H1 (cell line): ENCODE data around the gene MGST3. TPM values are rescaled to one million over a fixed set of nuclear protein-coding genes. Genes with fewer than 3 reads are reported as not detected.

Source experiments
- CTCF ChIA-PET: fragments of 300-600 bp; sonication (Branson Sonifier 250); formaldehyde crosslinking; loops from one replicate; lab custom pipeline; 2021; ENCODE audit not compliant: partially characterized antibody; lab: Charles Lee
- POLR2A ChIA-PET: fragments of 300-600 bp; sonication (Branson Sonifier 250); formaldehyde crosslinking; loops from one replicate; lab custom pipeline; 2021; ENCODE audit warnings: inconsistent platforms; ENCODE audit not compliant: partially characterized antibody; lab: Charles Lee
- DNase-seq, 2 experiments: peaks; one replicate each; pipeline versions ENCODE4 v3.0.0 to v3.0.0-alpha.2; 2010 to 2022; ENCODE audit warnings: low spot score in 2 of 2, low read depth in 1 of 2, mixed read lengths in 1 of 2
- FAIRE-seq: peaks from 2 replicates; lab custom pipeline; 2011; peaks lifted over from hg19 to GRCh38; lab: Jason Lieb, UNC
- H2AFZ ChIP-seq: 2 replicates; pipeline ENCODE4 v1.8.1; 2012; ENCODE audit warnings: low read length, inconsistent platforms
- H2AK5ac ChIP-seq: 2 replicates; pipeline ENCODE4 v1.6.1; 2013; ENCODE audit warnings: low read depth, low read length
- H2BK120ac ChIP-seq: replicated peaks from 2 replicates; pipeline ENCODE3; 2013; ENCODE audit warnings: low read depth, low read length, inconsistent platforms
- H2BK12ac ChIP-seq: 2 replicates; pipeline ENCODE4 v1.6.1; 2013; ENCODE audit warnings: low read depth, low read length
- H2BK15ac ChIP-seq: 2 replicates; pipeline ENCODE4 v1.6.1; 2013; ENCODE audit warnings: low read length
- H2BK20ac ChIP-seq: 2 replicates; pipeline ENCODE4 v1.6.1; 2013; ENCODE audit warnings: low read length
- H2BK5ac ChIP-seq: 2 replicates; pipeline ENCODE4 v1.6.1; 2013; ENCODE audit warnings: low read depth, low read length
- H3K14ac ChIP-seq: 2 replicates; pipeline ENCODE4 v1.6.1; 2013; ENCODE audit warnings: inconsistent platforms; ENCODE audit not compliant: insufficient read length
- H3K18ac ChIP-seq: 2 replicates; pipeline ENCODE4 v1.6.1; 2013; ENCODE audit warnings: low read length; ENCODE audit errors: extremely low read depth
- H3K23ac ChIP-seq: 2 replicates; pipeline ENCODE4 v1.6.1; 2013; ENCODE audit warnings: inconsistent platforms; ENCODE audit not compliant: insufficient read length
- H3K23me2 ChIP-seq: 2 replicates; pipeline ENCODE4 v1.6.1; 2013; ENCODE audit warnings: low read depth, low read length
- H3K27ac ChIP-seq: 2 replicates; pipeline ENCODE4 v1.6.1; 2011; ENCODE audit warnings: low read depth, low read length, inconsistent platforms
- H3K27me3 ChIP-seq, 4 experiments: replicated peaks in 1 of 4; 1 replicate in 1 of 4; 2 replicates in 3 of 4; pipeline versions ENCODE4 v1.6.1 to v1.8.1; 2011 to 2013; ENCODE audit warnings: low read length in 3 of 4, mild to moderate bottlenecking in 3 of 4, inconsistent platforms in 2 of 4, mixed read lengths in 2 of 4, moderate library complexity in 1 of 4; ENCODE audit not compliant: control insufficient read depth in 3 of 4, insufficient read depth in 3 of 4; ENCODE audit errors: extremely low read depth in 1 of 4
- H3K36me3 ChIP-seq, 4 experiments: 2 replicates each; pipeline versions ENCODE4 v1.6.1 to v1.8.1; 2011 to 2013; ENCODE audit warnings: mild to moderate bottlenecking in 4 of 4, low read length in 3 of 4, moderate library complexity in 2 of 4, control low read depth in 1 of 4, inconsistent platforms in 1 of 4; ENCODE audit not compliant: insufficient read depth in 4 of 4, control insufficient read depth in 2 of 4
- H3K4ac ChIP-seq: replicated peaks from 2 replicates; pipeline ENCODE3; 2013; ENCODE audit warnings: low read length, low read depth, mixed read lengths, inconsistent platforms; ENCODE audit not compliant: insufficient read length
- H3K4me1 ChIP-seq, 4 experiments: replicated peaks in 1 of 4; 1 replicate in 1 of 4; 2 replicates in 3 of 4; pipeline versions ENCODE4 v1.6.1 to v1.8.1; 2011 to 2013; ENCODE audit warnings: low read length in 3 of 4, inconsistent platforms in 2 of 4, mixed read lengths in 1 of 4; ENCODE audit not compliant: insufficient read depth in 4 of 4, control insufficient read depth in 3 of 4
- H3K4me2 ChIP-seq, 2 experiments: 2 replicates each; pipeline versions ENCODE4 v1.6.1 to v1.8.1; 2011 to 2013; ENCODE audit warnings: low read depth in 2 of 2, low read length in 2 of 2, control low read depth in 1 of 2, inconsistent platforms in 1 of 2, mild to moderate bottlenecking in 1 of 2; ENCODE audit not compliant: insufficient read depth in 1 of 2
- H3K4me3 ChIP-seq, 4 experiments: fragments of 200-600, 300-600 bp in 1 of 4; sonication (generic), shearing (Covaris generic), sonication (Bioruptor Twin) in 1 of 4; 2 replicates each; pipeline versions ENCODE4 v1.5.1 to v1.8.1; 2011 to 2016; ENCODE audit warnings: low read length in 4 of 4, low read depth in 3 of 4, control low read depth in 2 of 4, inconsistent platforms in 2 of 4, mild to moderate bottlenecking in 2 of 4, mixed read lengths in 1 of 4, moderate library complexity in 1 of 4; ENCODE audit not compliant: insufficient read depth in 2 of 4; ENCODE audit errors: extremely low read depth in 1 of 4
- H3K56ac ChIP-seq: replicated peaks from 2 replicates; pipeline ENCODE3; 2013; ENCODE audit warnings: low read depth, mild to moderate bottlenecking, mixed read lengths, low read length, inconsistent platforms; ENCODE audit not compliant: insufficient read length
- H3K79me1 ChIP-seq: 2 replicates; pipeline ENCODE4 v1.6.1; 2013; ENCODE audit warnings: low read depth, low read length, control low read depth
- H3K79me2 ChIP-seq, 2 experiments: 2 replicates each; pipeline versions ENCODE4 v1.6.1 to v1.8.1; 2012 to 2013; ENCODE audit warnings: low read length in 2 of 2, mild to moderate bottlenecking in 2 of 2, inconsistent platforms in 1 of 2; ENCODE audit not compliant: insufficient read depth in 2 of 2, control insufficient read depth in 1 of 2
- H3K9ac ChIP-seq, 4 experiments: replicated peaks in 1 of 4; 1 replicate in 1 of 4; 2 replicates in 3 of 4; pipeline versions ENCODE4 v1.6.1 to v1.8.1; 2011 to 2013; ENCODE audit warnings: low read depth in 3 of 4, low read length in 3 of 4, control low read depth in 2 of 4, mild to moderate bottlenecking in 2 of 4, moderate library complexity in 2 of 4, inconsistent platforms in 1 of 4; ENCODE audit errors: extremely low read depth in 1 of 4
- H3K9me3 ChIP-seq, 2 experiments: 2 replicates each; pipeline versions ENCODE4 v1.6.1 to v1.8.1; 2012 to 2013; ENCODE audit warnings: mild to moderate bottlenecking in 2 of 2, moderate library complexity in 2 of 2, control low read depth in 1 of 2, inconsistent platforms in 1 of 2, low read depth in 1 of 2, low read length in 1 of 2, mixed read lengths in 1 of 2; ENCODE audit not compliant: insufficient read depth in 2 of 2
- H4K20me1 ChIP-seq, 2 experiments: replicated peaks in 1 of 2; 2 replicates each; pipeline versions ENCODE3 to v1.8.1; 2011 to 2013; ENCODE audit warnings: inconsistent platforms in 2 of 2, low read length in 2 of 2, mild to moderate bottlenecking in 1 of 2; ENCODE audit not compliant: insufficient read depth in 2 of 2, control insufficient read depth in 1 of 2
- H4K5ac ChIP-seq: 2 replicates; pipeline ENCODE4 v1.6.1; 2013; ENCODE audit warnings: low read length, low read depth, mixed read lengths, inconsistent platforms; ENCODE audit not compliant: insufficient read length
- H4K8ac ChIP-seq: 2 replicates; pipeline ENCODE4 v1.8.0; 2013; ENCODE audit warnings: mild to moderate bottlenecking, moderate library complexity, low read length, inconsistent platforms; ENCODE audit not compliant: insufficient read depth; ENCODE audit errors: extremely low read depth
- H4K91ac ChIP-seq: replicated peaks from 2 replicates; pipeline ENCODE3; 2013; ENCODE audit warnings: low read length, mixed read lengths, inconsistent platforms; ENCODE audit not compliant: insufficient read length
- ASH2L ChIP-seq: fragments of 200-600, 300-600 bp; sonication (generic); IDR thresholded peaks from one replicate; pipeline ENCODE4 v1.7.1; 2017; ENCODE audit warnings: low read length
- BRCA1 ChIP-seq: IDR thresholded peaks from 2 replicates; pipeline ENCODE4 v1.6.1; 2012; ENCODE audit warnings: low read depth, low read length, improper control_type of control experiment
- CTBP2 ChIP-seq: IDR thresholded peaks from 2 replicates; pipeline ENCODE4 v1.7.0; 2011; ENCODE audit warnings: borderline replicate concordance, mild to moderate bottlenecking, moderate library complexity, mixed read lengths, low read length; ENCODE audit not compliant: insufficient read depth, insufficient read length
- HDAC6 ChIP-seq: IDR thresholded peaks from one replicate; pipeline ENCODE4 v1.7.1; 2012; ENCODE audit warnings: low read depth, mild to moderate bottlenecking, inconsistent platforms, low read length, moderate library complexity
- JUN ChIP-seq: IDR thresholded peaks from 2 replicates; pipeline ENCODE4 v1.6.1; 2011; ENCODE audit warnings: low read depth, mild to moderate bottlenecking, improper control_type of control experiment, low read length
- JUND ChIP-seq: IDR thresholded peaks from 2 replicates; pipeline ENCODE4 v1.6.1; 2011; ENCODE audit warnings: mild to moderate bottlenecking, improper control_type of control experiment, low read length
- KDM4A ChIP-seq: IDR thresholded peaks from one replicate; pipeline ENCODE4 v1.7.1; 2012; ENCODE audit warnings: low read depth, mild to moderate bottlenecking, moderate library complexity, low read length, inconsistent platforms; ENCODE audit not compliant: severe bottlenecking
- POLR2A ChIP-seq, 2 experiments: IDR thresholded peaks; 1 replicate in 1 of 2; 2 replicates in 1 of 2; pipeline ENCODE4 v1.6.1; 2011; ENCODE audit warnings: low read depth in 2 of 2, low read length in 2 of 2, mild to moderate bottlenecking in 2 of 2; ENCODE audit errors: control extremely low read depth in 1 of 2
- RFX5 ChIP-seq: IDR thresholded peaks from 2 replicates; pipeline ENCODE4 v1.6.1; 2011; ENCODE audit warnings: low read depth, low read length, improper control_type of control experiment, borderline replicate concordance
- RNF2 ChIP-seq: fragments of 200-900, 300-1000 bp; sonication (generic); IDR thresholded peaks from 2 replicates; pipeline ENCODE4 v1.7.1; 2016; ENCODE audit warnings: borderline replicate concordance, low read depth, mild to moderate bottlenecking, antibody characterized with exemption, low read length; ENCODE audit not compliant: poor library complexity, severe bottlenecking; ENCODE audit errors: missing control alignments
- SAP30 ChIP-seq: fragments of 300-600 bp; sonication (generic); IDR thresholded peaks from 2 replicates; pipeline ENCODE4 v1.7.1; 2012; ENCODE audit warnings: low read length, moderate library complexity, mild to moderate bottlenecking, inconsistent platforms; ENCODE audit not compliant: insufficient read depth, insufficient replicate concordance
- SP2 ChIP-seq: IDR thresholded peaks from 2 replicates; pipeline ENCODE4 v1.6.1; 2012; ENCODE audit warnings: mild to moderate bottlenecking, low read length, inconsistent platforms
- SP4 ChIP-seq: IDR thresholded peaks from 2 replicates; pipeline ENCODE4 v1.6.1; 2012; ENCODE audit warnings: low read length, inconsistent platforms
- TAF1 ChIP-seq: IDR thresholded peaks from 2 replicates; pipeline ENCODE4 v1.6.1; 2011; ENCODE audit warnings: mild to moderate bottlenecking, low read depth, low read length
- WGBS, 2 experiments: shearing (Covaris generic) in 1 of 2; methylation state at CpG; one replicate each; pipeline versions ENCODE4 v1.1.6 to v1.1.7; 2013 to 2015; ENCODE audit warnings: low lambda C conversion rate in 2 of 2, mixed read lengths in 2 of 2, inconsistent platforms in 1 of 2, low coverage in 1 of 2, missing lambda C conversion rate in 1 of 2; ENCODE audit not compliant: insufficient replicate concordance in 2 of 2, insufficient coverage in 1 of 2, insufficient read length in 1 of 2; ENCODE audit errors: extremely low coverage in 1 of 2, missing lambda C conversion rate in 1 of 2; 5-methylcytosine and 5-hydroxymethylcytosine counted together
- polyA plus RNA-seq, 7 experiments: library from polyadenylated mRNA; depleted of rRNA in 3 of 7; stranded (reverse) in 5 of 7; unstranded in 2 of 7; fragments of >200 nt in 5 of 7; fragments of 200-250 nt in 2 of 7; gene quantifications; 1 replicate in 5 of 7; 2 replicates in 1 of 7; 4 replicates in 1 of 7; pipeline versions ENCODE4 v1.2.1 to v1.2.3, GENCODE V29; 2011 to 2013; ENCODE audit warnings: missing spikeins in 2 of 7, mixed read lengths in 2 of 7
- total RNA-seq: library from RNA; stranded (reverse); fragmentation: NEBNext Ultra II Directional; extraction: Animal tissue kit (Norgen Biotek cat#: 25700); gene quantifications from 2 replicates; pipeline ENCODE4 v1.2.1, GENCODE V29; 2021

Gene MGST3
- total and polyA plus RNA-seq, 2 of the 8 experiments (the other 6 are each of a cell fraction or from before 2014, with no cell fraction given): 124 to 257 TPM

DNA sequence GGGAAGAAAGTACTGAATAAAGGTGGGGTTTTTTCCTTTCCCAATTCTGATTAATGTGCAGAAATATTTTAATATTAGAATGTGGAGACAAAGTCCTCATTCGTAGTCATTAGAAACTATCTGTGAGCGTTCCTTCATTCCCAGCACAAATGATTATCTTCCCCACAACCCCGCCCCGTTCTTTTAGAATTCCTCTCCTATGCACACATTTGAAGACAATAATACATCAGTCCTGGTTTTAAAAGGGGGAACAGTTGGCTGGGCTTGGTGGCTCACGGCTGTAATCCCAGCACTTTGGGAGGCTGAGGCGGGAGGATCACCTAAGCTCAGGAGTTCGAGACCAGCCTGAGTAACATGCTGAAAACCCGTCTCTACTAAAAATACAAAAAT, 66.5 kb downstream of the MGST3 start:
- H3K36me3 ChIP-seq: peaks cover 0 to 4% (median 1%) of the 10 kb centered on the region in 4 experiments; a peak in 2 of 8 replicates
- no peak overlapping the region for H3K14ac ChIP-seq
- no peak overlapping the region for H2BK5ac ChIP-seq
- H3K4me3 ChIP-seq: peak overlapping the region; percentile 93 to 99 (median 94); a peak in 7 of 8 replicates
- H3K23ac ChIP-seq: no peak overlapping the region
- H3K56ac ChIP-seq: no peak overlapping the region
- peaks cover 0 to 3% (median 0%) of the 10 kb centered on the region in 4 experiments; a peak in 1 of 7 replicates for H3K4me1 ChIP-seq
- H3K9me3 ChIP-seq: peaks cover 0 to 2% of the 10 kb centered on the region in 2 experiments; a peak in 1 of 4 replicates
- peaks cover 0 to 28% of the 10 kb centered on the region in 2 experiments; a peak in 2 of 4 replicates for H3K79me2 ChIP-seq
- H3K79me1 ChIP-seq: no peaks in the 10 kb centered on the region; the same call in 1 of the 2 replicates
- H3K4me2 ChIP-seq: peak overlapping the region; percentile 78 to 93; a peak in 3 of 4 replicates
- peak overlapping the region in 1 of 4 experiments; percentile 27; a peak in 2 of 7 replicates for H3K9ac ChIP-seq
- no peak overlapping the region for H2BK12ac ChIP-seq
- no peak overlapping the region for H3K27ac ChIP-seq
- peaks cover 0 to 2% of the 10 kb centered on the region in 2 experiments for H4K20me1 ChIP-seq
- H2AK5ac ChIP-seq: no peak overlapping the region
- H2BK15ac ChIP-seq: no peak overlapping the region
- H2AFZ ChIP-seq: no peak overlapping the region
- H3K4ac ChIP-seq: no peak overlapping the region
- POLR2A ChIA-PET: interaction anchor here (0.7 to 2.7 kb wide), 12 partner anchors 12 to 188 kb away, joined by 3 to 12 read pairs (median 4); partner anchors contain the start of gene TMCO1
- CTCF ChIA-PET: interaction anchor here (0.7 to 2.5 kb wide), 10 partner anchors 11 to 237 kb away, joined by 3 to 8 read pairs (median 4); no protein-coding TSS in a partner anchor
- FAIRE-seq: no peak
- H4K91ac ChIP-seq: no peak overlapping the region
- no peak overlapping the region for H2BK20ac ChIP-seq
- no peak overlapping the region for H2BK120ac ChIP-seq
- no peak overlapping the region for H3K18ac ChIP-seq
- H4K8ac ChIP-seq: no peak overlapping the region
- H3K23me2 ChIP-seq: peaks cover 3% of the 10 kb centered on the region
- no peak overlapping the region for H4K5ac ChIP-seq
- no peaks in the 10 kb centered on the region for H3K27me3 ChIP-seq
- 54% methylated on average over 8 of the region's 8 CpGs; no CpG with 5 or more reads in 1 of the 2 experiments for WGBS, 2 experiments
- no peak for DNase-seq
- no peak for TF ChIP-seq HDAC6
- no peak for TF ChIP-seq SAP30
- TF ChIP-seq CTBP2: no peak
- TF ChIP-seq JUND: no peak
- no peak for TF ChIP-seq ASH2L
- TF ChIP-seq RFX5: no peak
- no peak for TF ChIP-seq BRCA1
- TF ChIP-seq POLR2A (IDR thresholded peaks at IDR 0.05; ENCODE audit: control extremely low read depth in 1 of 2, low read depth in 2 of 2, low read length in 2 of 2): no peak
- no peak for TF ChIP-seq JUN
- no peak for TF ChIP-seq RNF2
- TF ChIP-seq TAF1: no peak
- TF ChIP-seq KDM4A: no peak
- no peak for TF ChIP-seq SP4
- TF ChIP-seq SP2: no peak
